ENCODE data around the gene GIMAP4. TPM values are rescaled to one million over a fixed set of nuclear protein-coding genes. Genes with fewer than 3 reads are reported as not detected.
A peak's percentile ranks its signal among the peaks of the same experiment; 100 is the strongest.

GIMAP4 gene
- total and polyA plus RNA-seq, 7 experiments from 2014 or later = 74.9 to 762 (median 406) TPM

GRCh38 chr7:150564006-150564405 is 3.2 kb upstream of the GIMAP4 start:
- peaks cover 5 to 16% (median 6%) of the 10 kb centered on the region in 3 experiments for H3K9me3 ChIP-seq (ENCODE audit: control insufficient read depth in 2 of 3, low read length in 3 of 3)
- Mint-ChIP-seq H3K4me3 (peak overlapping the region; percentile 75 to 96 (median 84)), H3K27me3 (no peaks in the 10 kb centered on the region), H3K4me1 (peaks cover 31 to 85% (median 74%) of the 10 kb centered on the region in 7 donors), H3K27ac (peak overlapping the region; percentile 92 to 97 (median 95)), H3K9me3 (peaks cover 0 to 35% (median 22%) of the 10 kb centered on the region in 11 donors), H3K36me3 (peaks cover 19 to 56% (median 38%) of the 10 kb centered on the region in 5 donors)
- H3K4me3 ChIP-seq (ENCODE audit: low read length) = peak overlapping the region; percentile 21
- H3K27me3 ChIP-seq (ENCODE audit: control insufficient read depth in 2 of 2, insufficient read depth in 2 of 2, low read length in 2 of 2) = no peaks in the 10 kb centered on the region
- H3K36me3 ChIP-seq (ENCODE audit: control insufficient read depth in 2 of 3, insufficient read depth in 3 of 3, low read length in 3 of 3) = peaks cover 0 to 7% (median 0%) of the 10 kb centered on the region in 3 experiments
- CTCF ChIA-PET = interaction anchor here (1.0 to 2.0 kb wide), 5 partner anchors 44 to 153 kb away, joined by 3 to 9 read pairs (median 5); partner anchors contain the start of genes GIMAP1 and GIMAP8
- H3K27ac ChIP-seq (ENCODE audit: low read depth, low read length) = peak overlapping the region; percentile 84
- intact Hi-C loops (cut with micrococcal nuclease) = loop anchor here (1.0 to 10.0 kb wide), 2 partner anchors 8 to 279 kb away; no protein-coding TSS in a partner anchor
- H3K4me1 ChIP-seq (ENCODE audit: control insufficient read depth in 2 of 2, insufficient read depth in 2 of 2, low read length in 2 of 2) = peaks cover 43 to 62% of the 10 kb centered on the region in 2 donors
- POLR2A ChIA-PET = interaction anchor here (0.6 to 16.1 kb wide), 31 partner anchors 9 to 192 kb away, joined by 3 to 526 read pairs (median 7); partner anchors contain the start of genes GIMAP1, GIMAP2, GIMAP6 and GIMAP7
- peak in 3 of 9 donors; percentile 23 to 61 (median 48) for DNase-seq
- peak; percentile 55 for ATAC-seq

- ChIA-PET CTCF (interaction anchor here (1.0 to 2.0 kb wide), 4 partner anchors 59 to 152 kb away, joined by 3 to 9 read pairs (median 4); partner anchors contain the start of genes GIMAP1 and GIMAP8), POLR2A (interaction anchor here (0.7 to 16.1 kb wide), 27 partner anchors 8 to 191 kb away, joined by 3 to 526 read pairs (median 9); partner anchors contain the start of genes GIMAP1, GIMAP2, GIMAP6 and GIMAP7)
- H3K4me3 Mint-ChIP-seq = peak overlapping the region; percentile 70 to 96 (median 84)
- peaks cover 24 to 59% (median 40%) of the 10 kb centered on the region in 5 donors for H3K36me3 Mint-ChIP-seq
- Histone ChIP-seq H3K9me3 (ENCODE audit: control insufficient read depth in 2 of 3, low read length in 3 of 3) (peaks cover 5 to 16% (median 6%) of the 10 kb centered on the region in 3 experiments), H3K27me3 (ENCODE audit: control insufficient read depth in 2 of 2, insufficient read depth in 2 of 2, low read length in 2 of 2) (no peaks in the 10 kb centered on the region), H3K4me1 (ENCODE audit: control insufficient read depth in 2 of 2, insufficient read depth in 2 of 2, low read length in 2 of 2) (peaks cover 43 to 63% of the 10 kb centered on the region in 2 donors), H3K27ac (ENCODE audit: low read depth, low read length) (peak overlapping the region; percentile 84), H3K4me3 (ENCODE audit: low read length) (peak overlapping the region; percentile 21), H3K36me3 (ENCODE audit: control insufficient read depth in 2 of 3, insufficient read depth in 3 of 3, low read length in 3 of 3) (peaks cover 0 to 7% (median 0%) of the 10 kb centered on the region in 3 experiments)
- H3K27ac Mint-ChIP-seq = peak overlapping the region; percentile 92 to 97 (median 95)
- H3K9me3 Mint-ChIP-seq = peaks cover 0 to 37% (median 25%) of the 10 kb centered on the region in 11 donors
- peaks cover 37 to 87% (median 77%) of the 10 kb centered on the region in 7 donors for H3K4me1 Mint-ChIP-seq
- DNase-seq (no peak), ATAC-seq (no peak)
- intact Hi-C loops (cut with micrococcal nuclease) = loop anchor here (1.0 to 10.0 kb wide), 2 partner anchors 8 to 280 kb away; no protein-coding TSS in a partner anchor
- H3K27me3 Mint-ChIP-seq = no peaks in the 10 kb centered on the region
These were observed 2.6 kb upstream of the GIMAP4 start for GRCh38 chr7:150564566-150564965.

- H3K9me3 Mint-ChIP-seq = peaks cover 0 to 37% (median 26%) of the 10 kb centered on the region in 11 donors
- Histone ChIP-seq H3K27me3 (ENCODE audit: control insufficient read depth in 2 of 2, insufficient read depth in 2 of 2, low read length in 2 of 2) (no peaks in the 10 kb centered on the region), H3K27ac (ENCODE audit: low read depth, low read length) (peak overlapping the region; percentile 84), H3K4me3 (ENCODE audit: low read length) (peak overlapping the region; percentile 21), H3K4me1 (ENCODE audit: control insufficient read depth in 2 of 2, insufficient read depth in 2 of 2, low read length in 2 of 2) (peaks cover 46 to 68% of the 10 kb centered on the region in 2 donors), H3K36me3 (ENCODE audit: control insufficient read depth in 2 of 3, insufficient read depth in 3 of 3, low read length in 3 of 3) (peaks cover 3 to 11% (median 6%) of the 10 kb centered on the region in 3 experiments), H3K9me3 (ENCODE audit: control insufficient read depth in 2 of 3, low read length in 3 of 3) (peaks cover 4 to 16% (median 9%) of the 10 kb centered on the region in 3 experiments)
- H3K36me3 Mint-ChIP-seq = peaks cover 24 to 60% (median 42%) of the 10 kb centered on the region in 5 donors
- H3K27ac Mint-ChIP-seq = peak overlapping the region; percentile 67 to 97 (median 95)
- no peak for DNase-seq
- peaks cover 41 to 89% (median 78%) of the 10 kb centered on the region in 7 donors for H3K4me1 Mint-ChIP-seq
- intact Hi-C loops (cut with micrococcal nuclease) = loop anchor here in 1 of 2 donors (10.0 kb wide), 1 partner anchor 280 kb away; no protein-coding TSS in a partner anchor
- H3K4me3 Mint-ChIP-seq = peak overlapping the region; percentile 69 to 96 (median 80)
- no peaks in the 10 kb centered on the region for H3K27me3 Mint-ChIP-seq
- ATAC-seq = no peak
- POLR2A ChIA-PET = interaction anchor here (1.0 to 16.1 kb wide), 17 partner anchors 12 to 191 kb away, joined by 3 to 526 read pairs (median 32); partner anchors contain the start of genes GIMAP1, GIMAP2, GIMAP6 and GIMAP7
- CTCF ChIA-PET = interaction anchor here (1.5 to 2.0 kb wide), 2 partner anchors 115 to 116 kb away, joined by 5 to 9 read pairs; partner anchors contain the start of gene GIMAP8
These were observed 2.0 kb upstream of the GIMAP4 start for GRCh38 chr7:150565239-150565638.

- peaks cover 12 to 20% (median 15%) of the 10 kb centered on the region in 3 experiments for H3K36me3 ChIP-seq (ENCODE audit: control insufficient read depth in 2 of 3, insufficient read depth in 3 of 3, low read length in 3 of 3)
- no peaks in the 10 kb centered on the region for H3K27me3 Mint-ChIP-seq
- H3K4me1 ChIP-seq (ENCODE audit: control insufficient read depth in 2 of 2, insufficient read depth in 2 of 2, low read length in 2 of 2) = peaks cover 53 to 68% of the 10 kb centered on the region in 2 donors
- H3K9me3 ChIP-seq (ENCODE audit: control insufficient read depth in 2 of 3, low read length in 3 of 3) = peaks cover 0 to 17% (median 12%) of the 10 kb centered on the region in 3 experiments
- peaks cover 26 to 60% (median 43%) of the 10 kb centered on the region in 5 donors for H3K36me3 Mint-ChIP-seq
- H3K4me3 ChIP-seq (ENCODE audit: low read length) = peak overlapping the region; percentile 92
- H3K4me3 Mint-ChIP-seq = peak overlapping the region; percentile 79 to 99 (median 96)
- CTCF ChIA-PET = interaction anchor here (2.0 to 6.2 kb wide), 3 partner anchors 115 to 190 kb away, joined by 8 to 56 read pairs (median 23); partner anchors contain the start of genes GIMAP1 and GIMAP8
- H3K4me1 Mint-ChIP-seq = peaks cover 42 to 89% (median 75%) of the 10 kb centered on the region in 7 donors
- H3K27ac ChIP-seq (ENCODE audit: low read depth, low read length) = peak overlapping the region; percentile 84
- ATAC-seq (no peak), DNase-seq (no peak)
- H3K27ac Mint-ChIP-seq = peak overlapping the region; percentile 92 to 99 (median 97)
- no peaks in the 10 kb centered on the region for H3K27me3 ChIP-seq (ENCODE audit: control insufficient read depth in 2 of 2, insufficient read depth in 2 of 2, low read length in 2 of 2)
- H3K9me3 Mint-ChIP-seq = peaks cover 0 to 37% (median 26%) of the 10 kb centered on the region in 11 donors
- POLR2A ChIA-PET = interaction anchor here (0.9 to 16.1 kb wide), 23 partner anchors 13 to 197 kb away, joined by 3 to 526 read pairs (median 71); partner anchors contain the start of genes GIMAP1, GIMAP2, GIMAP5 and GIMAP6
- intact Hi-C loops (cut with micrococcal nuclease) = loop anchor here (2.0 to 10.0 kb wide), 2 partner anchors 13 to 281 kb away; no protein-coding TSS in a partner anchor
These were observed 1.1 kb upstream of the GIMAP4 start for GRCh38 chr7:150566123-150566522.

- peaks cover 41 to 86% (median 73%) of the 10 kb centered on the region in 7 donors for H3K4me1 Mint-ChIP-seq
- peaks cover 0 to 37% (median 27%) of the 10 kb centered on the region in 11 donors for H3K9me3 Mint-ChIP-seq
- ChIA-PET POLR2A (interaction anchor here (0.6 to 16.1 kb wide), 38 partner anchors 8 to 197 kb away, joined by 3 to 526 read pairs (median 12); partner anchors contain the start of genes GIMAP1, GIMAP2, GIMAP5 and GIMAP6), CTCF (interaction anchor here (0.7 to 6.2 kb wide), 13 partner anchors 14 to 189 kb away, joined by 3 to 56 read pairs (median 6); partner anchors contain the start of genes GIMAP1, GIMAP7 and GIMAP8)
- ATAC-seq (no peak), DNase-seq (no peak)
- H3K27ac Mint-ChIP-seq = peak overlapping the region; percentile 92 to 99 (median 97)
- Histone ChIP-seq H3K36me3 (ENCODE audit: control insufficient read depth in 2 of 3, insufficient read depth in 3 of 3, low read length in 3 of 3) (peaks cover 16 to 24% (median 20%) of the 10 kb centered on the region in 3 experiments), H3K4me1 (ENCODE audit: control insufficient read depth in 2 of 2, insufficient read depth in 2 of 2, low read length in 2 of 2) (peaks cover 48 to 68% of the 10 kb centered on the region in 2 donors), H3K27ac (ENCODE audit: low read depth, low read length) (peak overlapping the region; percentile 84), H3K9me3 (ENCODE audit: control insufficient read depth in 2 of 3, low read length in 3 of 3) (peaks cover 1 to 17% (median 16%) of the 10 kb centered on the region in 3 experiments), H3K4me3 (ENCODE audit: low read length) (peak overlapping the region; percentile 92), H3K27me3 (ENCODE audit: control insufficient read depth in 2 of 2, insufficient read depth in 2 of 2, low read length in 2 of 2) (no peaks in the 10 kb centered on the region)
- peak overlapping the region; percentile 87 to 99 (median 96) for H3K4me3 Mint-ChIP-seq
- peaks cover 28 to 61% (median 46%) of the 10 kb centered on the region in 5 donors for H3K36me3 Mint-ChIP-seq
- no peaks in the 10 kb centered on the region for H3K27me3 Mint-ChIP-seq
- intact Hi-C loops (cut with micrococcal nuclease) = loop anchor here (2.0 to 10.0 kb wide), 2 partner anchors 14 to 282 kb away; no protein-coding TSS in a partner anchor
These were observed 618 bp upstream of the GIMAP4 start for GRCh38 chr7:150566572-150566971.
